Transverse colon (tissue), 4 donors: ENCODE data around the gene PTGER1.
A peak's percentile ranks its signal among the peaks of the same experiment; 100 is the strongest.

ENCODE experiments used
- CTCF ChIP-seq, 5 experiments: fragments of 200-600 bp in 3 of 5; fragments of 450-650 bp in 2 of 5; sonication (generic) in 3 of 5; IDR thresholded peaks; 1 replicate in 2 of 5; 2 replicates in 3 of 5; pipeline ENCODE4 v1.5.1; 2016 to 2017; ENCODE audit warnings: antibody characterized with exemption in 5 of 5, inconsistent platforms in 3 of 5, mild to moderate bottlenecking in 2 of 5, moderate library complexity in 1 of 5
- POLR2AphosphoS5 ChIP-seq, 3 donors: sonication (generic); formaldehyde crosslinking; IDR thresholded peaks; one replicate each; pipeline ENCODE4 v1.6.1; 2016; ENCODE audit warnings: antibody characterized with exemption in 3 of 3

- TF ChIP-seq CTCF (IDR thresholded peaks at IDR 0.05) (no peak), POLR2AphosphoS5 (IDR thresholded peaks at IDR 0.05) (peak; percentile 51 to 83 (median 77))
Observed at GRCh38 chr19:14496029-14496833, 21.1 kb upstream of the PTGER1 start, which contains the start of gene GIPC1.
